Neural cell (in vitro differentiated cells): ENCODE results near the gene KLHL3. TPM values are rescaled to one million over a fixed set of nuclear protein-coding genes. Genes with fewer than 3 reads are reported as not detected.

Source experiments
- H2AFZ ChIP-seq: fragments of 200-600, 300-800 bp; sonication (generic), shearing (Covaris generic); 2 replicates; pipeline ENCODE4 v1.6.0; 2014; ENCODE audit warnings: low read depth, mild to moderate bottlenecking, antibody characterized with exemption, low read length, moderate library complexity
- H3F3A ChIP-seq: fragments of 200-600 bp; shearing (Covaris generic); 2 replicates; pipeline ENCODE4 v1.6.1; 2016; ENCODE audit warnings: mild to moderate bottlenecking, moderate library complexity, mixed read lengths, antibody characterized with exemption, low read length; ENCODE audit not compliant: insufficient read depth, poor library complexity, severe bottlenecking
- H3K27ac ChIP-seq: fragments of 200-600, 300-800 bp; sonication (generic), shearing (Covaris generic); 2 replicates; pipeline ENCODE4 v1.5.1; 2014; ENCODE audit warnings: mild to moderate bottlenecking, low read length, moderate library complexity
- H3K27me3 ChIP-seq: fragments of 300-800, 200-600 bp; sonication (generic), shearing (Covaris generic); 2 replicates; pipeline ENCODE4 v1.6.0; 2014; ENCODE audit warnings: mild to moderate bottlenecking, low read depth, low read length, moderate library complexity; ENCODE audit not compliant: insufficient read depth
- H3K36me3 ChIP-seq: fragments of 300-800, 200-600 bp; sonication (generic), shearing (Covaris generic); 2 replicates; pipeline ENCODE4 v1.5.1; 2014; ENCODE audit warnings: mild to moderate bottlenecking, antibody characterized with exemption, low read length, moderate library complexity; ENCODE audit not compliant: insufficient read depth
- H3K4me2 ChIP-seq: fragments of 300-800, 200-600 bp; sonication (generic), shearing (Covaris generic); 2 replicates; pipeline ENCODE4 v1.6.0; 2014; ENCODE audit warnings: mild to moderate bottlenecking, low read length
- H3K4me3 ChIP-seq: fragments of 300-800, 200-600 bp; sonication (generic), shearing (Covaris generic); 2 replicates; pipeline ENCODE4 v1.5.1; 2014; ENCODE audit warnings: mild to moderate bottlenecking, low read length, moderate library complexity
- H3K79me2 ChIP-seq: fragments of 200-600 bp; shearing (Covaris generic); replicated peaks from 2 replicates; pipeline ENCODE4 v1.6.0; 2014; ENCODE audit warnings: mild to moderate bottlenecking, low read length, moderate library complexity; ENCODE audit not compliant: insufficient read depth
- H3K9ac ChIP-seq: fragments of 300-800, 200-600 bp; sonication (generic), shearing (Covaris generic); 2 replicates; pipeline ENCODE4 v1.6.1; 2016; ENCODE audit warnings: mild to moderate bottlenecking, low read length, mixed read lengths
- H3K9me2 ChIP-seq: fragments of 200-600 bp; shearing (Covaris generic); 2 replicates; pipeline ENCODE4 v1.6.1; 2016; ENCODE audit warnings: mild to moderate bottlenecking, low read length, mixed read lengths; ENCODE audit not compliant: insufficient read depth
- H3K9me3 ChIP-seq: fragments of 200-600, 300-800 bp; sonication (generic), shearing (Covaris generic); 2 replicates; pipeline ENCODE4 v1.6.1; 2016; ENCODE audit warnings: mild to moderate bottlenecking, mixed run types, low read length, moderate library complexity, mixed read lengths
- H4K20me1 ChIP-seq: fragments of 200-600 bp; shearing (Covaris generic); 2 replicates; pipeline ENCODE4 v1.6.1; 2016; ENCODE audit warnings: mild to moderate bottlenecking, mixed run types; ENCODE audit not compliant: insufficient read depth
- EP300 ChIP-seq: fragments of 450-650 bp; conservative IDR thresholded peaks from 2 replicates; pipeline ENCODE4 v1.6.1; 2014; ENCODE audit warnings: antibody characterized with exemption, mild to moderate bottlenecking, moderate library complexity; ENCODE audit not compliant: poor library complexity, severe bottlenecking
- EZH2 ChIP-seq: fragments of 200-600, 300-800 bp; shearing (Covaris generic), sonication (generic); IDR thresholded peaks from 2 replicates; pipeline ENCODE4 v1.6.1; 2014; ENCODE audit warnings: antibody characterized with exemption, low read length, borderline replicate concordance, mild to moderate bottlenecking; ENCODE audit not compliant: insufficient read depth, poor library complexity, severe bottlenecking
- MXI1 ChIP-seq: fragments of 450-650 bp; conservative IDR thresholded peaks from 2 replicates; pipeline ENCODE4 v1.6.1; 2014; ENCODE audit warnings: antibody characterized with exemption, mild to moderate bottlenecking; ENCODE audit not compliant: poor library complexity, severe bottlenecking
- POLR2AphosphoS5 ChIP-seq: IDR thresholded peaks from 2 replicates; pipeline ENCODE4 v1.6.1; 2012
- RAD21 ChIP-seq: fragments of 450-650 bp; conservative IDR thresholded peaks from 2 replicates; pipeline ENCODE4 v1.6.1; 2014; ENCODE audit warnings: antibody characterized with exemption, mild to moderate bottlenecking, moderate library complexity
- SMC3 ChIP-seq: fragments of 450-650 bp; conservative IDR thresholded peaks from 2 replicates; pipeline ENCODE4 v1.6.1; 2014; ENCODE audit warnings: antibody characterized with exemption, mild to moderate bottlenecking, moderate library complexity; ENCODE audit not compliant: poor library complexity
- TAF1 ChIP-seq: IDR thresholded peaks from 2 replicates; pipeline ENCODE4 v1.6.1; 2012; ENCODE audit warnings: low read depth
- polyA plus RNA-seq: library from polyadenylated mRNA; depleted of rRNA; stranded (reverse); fragments of >200 nt; gene quantifications from 2 replicates; pipeline ENCODE4 v1.2.3, GENCODE V29; 2014
- TF ChIP-seq, protein P1 (sequence below): IDR thresholded peaks from 2 replicates; pipeline ENCODE4 v1.6.1; 2012; ENCODE audit warnings: borderline replicate concordance
- TF ChIP-seq, protein P2 (sequence below): fragments of 450-650 bp; IDR thresholded peaks from 2 replicates; pipeline ENCODE4 v1.5.1; 2014; ENCODE audit warnings: antibody characterized with exemption, mild to moderate bottlenecking, moderate library complexity; ENCODE audit not compliant: poor library complexity, severe bottlenecking

KLHL3 gene
- polyA plus RNA-seq, 1 donor from 2014 or later = 12.9 TPM

DNA sequence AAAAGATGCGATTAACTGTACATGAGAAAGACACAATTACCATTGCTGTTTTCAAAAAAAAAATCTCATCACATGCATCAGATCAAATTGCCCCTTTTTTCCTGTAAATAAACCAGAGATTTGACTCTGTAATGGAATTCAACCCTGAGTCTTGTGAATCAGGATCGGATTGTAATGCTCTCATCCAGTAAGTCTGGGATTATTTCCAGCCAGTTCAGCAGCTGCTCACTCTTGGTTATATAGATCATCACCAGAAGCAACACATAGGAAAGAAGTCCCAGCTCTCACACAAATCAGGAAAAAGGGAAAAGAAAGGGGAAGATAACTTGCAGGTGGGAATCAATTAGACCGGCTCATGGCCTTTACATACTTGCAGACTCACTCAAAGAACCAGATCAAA, 138.9 kb downstream of the KLHL3 start:
- H3K4me3 ChIP-seq = no peak overlapping the region
- H4K20me1 ChIP-seq = no peaks in the 10 kb centered on the region
- H3K9ac ChIP-seq = no peak overlapping the region
- no peaks in the 10 kb centered on the region for H3K27me3 ChIP-seq
- H3K27ac ChIP-seq = no peak overlapping the region
- no peak overlapping the region for H3K4me2 ChIP-seq
- TF ChIP-seq SMC3 (no peak), EP300 (no peak), RAD21 (no peak), TAF1 (no peak), MXI1 (no peak), POLR2AphosphoS5 (no peak), EZH2 (no peak)
- TF ChIP-seq, protein P1, sequence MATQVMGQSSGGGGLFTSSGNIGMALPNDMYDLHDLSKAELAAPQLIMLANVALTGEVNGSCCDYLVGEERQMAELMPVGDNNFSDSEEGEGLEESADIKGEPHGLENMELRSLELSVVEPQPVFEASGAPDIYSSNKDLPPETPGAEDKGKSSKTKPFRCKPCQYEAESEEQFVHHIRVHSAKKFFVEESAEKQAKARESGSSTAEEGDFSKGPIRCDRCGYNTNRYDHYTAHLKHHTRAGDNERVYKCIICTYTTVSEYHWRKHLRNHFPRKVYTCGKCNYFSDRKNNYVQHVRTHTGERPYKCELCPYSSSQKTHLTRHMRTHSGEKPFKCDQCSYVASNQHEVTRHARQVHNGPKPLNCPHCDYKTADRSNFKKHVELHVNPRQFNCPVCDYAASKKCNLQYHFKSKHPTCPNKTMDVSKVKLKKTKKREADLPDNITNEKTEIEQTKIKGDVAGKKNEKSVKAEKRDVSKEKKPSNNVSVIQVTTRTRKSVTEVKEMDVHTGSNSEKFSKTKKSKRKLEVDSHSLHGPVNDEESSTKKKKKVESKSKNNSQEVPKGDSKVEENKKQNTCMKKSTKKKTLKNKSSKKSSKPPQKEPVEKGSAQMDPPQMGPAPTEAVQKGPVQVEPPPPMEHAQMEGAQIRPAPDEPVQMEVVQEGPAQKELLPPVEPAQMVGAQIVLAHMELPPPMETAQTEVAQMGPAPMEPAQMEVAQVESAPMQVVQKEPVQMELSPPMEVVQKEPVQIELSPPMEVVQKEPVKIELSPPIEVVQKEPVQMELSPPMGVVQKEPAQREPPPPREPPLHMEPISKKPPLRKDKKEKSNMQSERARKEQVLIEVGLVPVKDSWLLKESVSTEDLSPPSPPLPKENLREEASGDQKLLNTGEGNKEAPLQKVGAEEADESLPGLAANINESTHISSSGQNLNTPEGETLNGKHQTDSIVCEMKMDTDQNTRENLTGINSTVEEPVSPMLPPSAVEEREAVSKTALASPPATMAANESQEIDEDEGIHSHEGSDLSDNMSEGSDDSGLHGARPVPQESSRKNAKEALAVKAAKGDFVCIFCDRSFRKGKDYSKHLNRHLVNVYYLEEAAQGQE = no peak
- TF ChIP-seq, protein P2, sequence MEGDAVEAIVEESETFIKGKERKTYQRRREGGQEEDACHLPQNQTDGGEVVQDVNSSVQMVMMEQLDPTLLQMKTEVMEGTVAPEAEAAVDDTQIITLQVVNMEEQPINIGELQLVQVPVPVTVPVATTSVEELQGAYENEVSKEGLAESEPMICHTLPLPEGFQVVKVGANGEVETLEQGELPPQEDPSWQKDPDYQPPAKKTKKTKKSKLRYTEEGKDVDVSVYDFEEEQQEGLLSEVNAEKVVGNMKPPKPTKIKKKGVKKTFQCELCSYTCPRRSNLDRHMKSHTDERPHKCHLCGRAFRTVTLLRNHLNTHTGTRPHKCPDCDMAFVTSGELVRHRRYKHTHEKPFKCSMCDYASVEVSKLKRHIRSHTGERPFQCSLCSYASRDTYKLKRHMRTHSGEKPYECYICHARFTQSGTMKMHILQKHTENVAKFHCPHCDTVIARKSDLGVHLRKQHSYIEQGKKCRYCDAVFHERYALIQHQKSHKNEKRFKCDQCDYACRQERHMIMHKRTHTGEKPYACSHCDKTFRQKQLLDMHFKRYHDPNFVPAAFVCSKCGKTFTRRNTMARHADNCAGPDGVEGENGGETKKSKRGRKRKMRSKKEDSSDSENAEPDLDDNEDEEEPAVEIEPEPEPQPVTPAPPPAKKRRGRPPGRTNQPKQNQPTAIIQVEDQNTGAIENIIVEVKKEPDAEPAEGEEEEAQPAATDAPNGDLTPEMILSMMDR = no peak
- H3K36me3 ChIP-seq = no peaks in the 10 kb centered on the region
- H3K79me2 ChIP-seq = no peaks in the 10 kb centered on the region
- no peaks in the 10 kb centered on the region for H3K9me3 ChIP-seq
- no peak overlapping the region for H2AFZ ChIP-seq
- no peaks in the 10 kb centered on the region for H3F3A ChIP-seq
- H3K9me2 ChIP-seq = no peaks in the 10 kb centered on the region

DNA sequence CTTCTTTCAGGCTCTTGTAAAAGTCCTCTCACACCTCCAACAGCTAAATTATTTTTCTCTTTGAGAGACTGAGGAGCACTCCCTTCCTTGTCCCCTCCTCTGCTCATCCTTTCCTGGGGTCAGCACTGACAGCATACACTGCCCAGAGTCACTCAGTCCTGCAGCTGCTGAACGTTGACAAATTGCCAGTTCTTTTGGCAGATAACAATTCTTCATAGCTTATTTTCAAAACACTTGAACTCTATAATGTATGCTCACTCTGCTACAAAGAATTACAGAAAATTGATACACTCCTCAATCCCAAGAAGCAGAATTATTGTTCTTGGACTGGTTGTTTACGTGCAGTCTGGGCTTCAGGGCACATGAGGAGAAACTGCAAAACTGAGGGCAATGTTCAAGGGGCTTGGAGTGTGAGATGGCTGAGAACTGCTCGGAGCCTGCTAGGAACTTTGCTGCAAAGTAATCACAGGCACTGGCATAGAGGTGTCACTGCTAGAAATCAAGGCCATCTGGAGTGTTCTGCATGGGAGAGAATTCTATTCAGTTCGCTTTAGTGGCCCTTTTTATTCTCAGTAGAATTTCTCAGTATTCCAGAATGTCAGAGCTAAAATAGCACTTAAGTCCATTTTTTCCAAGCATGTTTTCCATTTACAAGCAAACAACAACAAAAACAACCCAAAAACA, 140.4 kb downstream of the KLHL3 start:
- H3K36me3 ChIP-seq = no peaks in the 10 kb centered on the region
- no peaks in the 10 kb centered on the region for H3K79me2 ChIP-seq
- H3K4me3 ChIP-seq = no peak overlapping the region
- H4K20me1 ChIP-seq = no peaks in the 10 kb centered on the region
- no peaks in the 10 kb centered on the region for H3K9me3 ChIP-seq
- H3K27me3 ChIP-seq = no peaks in the 10 kb centered on the region
- H3K9ac ChIP-seq = no peak overlapping the region
- H3F3A ChIP-seq = no peaks in the 10 kb centered on the region
- TF ChIP-seq RAD21 = no peak
- TF ChIP-seq, protein P2 = no peak
- TF ChIP-seq MXI1 = no peak
- TF ChIP-seq, protein P1 = no peak
- TF ChIP-seq TAF1 = no peak
- TF ChIP-seq EP300 = no peak
- TF ChIP-seq SMC3 = no peak
- TF ChIP-seq POLR2AphosphoS5 = no peak
- TF ChIP-seq EZH2 = no peak
- no peaks in the 10 kb centered on the region for H3K9me2 ChIP-seq
- H3K27ac ChIP-seq = no peak overlapping the region
- H2AFZ ChIP-seq = no peak overlapping the region
- H3K4me2 ChIP-seq = no peak overlapping the region
